ENCODE data around the gene RNF217. TPM values are rescaled to one million over a fixed set of nuclear protein-coding genes. Genes with fewer than 3 reads are reported as not detected.

RNF217 gene
- total RNA-seq, 1 donor from 2014 or later, result 50.7 TPM

DNA sequence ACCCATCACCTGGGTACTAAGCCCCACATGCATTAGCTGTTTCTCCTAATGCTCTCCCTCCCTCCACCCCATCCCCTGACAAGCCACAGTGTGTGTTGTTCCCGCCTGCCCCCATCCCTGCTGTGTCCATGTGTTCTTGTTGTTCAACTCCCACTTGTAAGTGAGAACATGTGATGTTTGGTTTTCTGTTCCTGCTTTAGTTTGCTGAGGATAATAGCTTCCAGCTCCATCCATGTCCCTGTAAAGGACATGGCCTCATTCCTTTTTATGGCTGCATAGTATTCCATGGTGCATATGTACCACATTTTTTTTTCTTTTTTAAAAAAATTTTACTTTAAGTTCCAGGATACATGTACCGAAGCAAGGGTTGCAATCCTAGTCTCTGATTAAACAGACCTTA is 76.7 kb downstream of the RNF217 start:
- Mint-ChIP-seq H3K36me3 (ENCODE audit: low read depth, unreplicated experiment) (peaks cover 5% of the 10 kb centered on the region), H3K27me3 (ENCODE audit: unreplicated experiment) (peaks cover 2% of the 10 kb centered on the region), H3K27ac (ENCODE audit: unreplicated experiment) (no peak overlapping the region), H3K9me3 (ENCODE audit: unreplicated experiment) (no peaks in the 10 kb centered on the region), H3K4me1 (ENCODE audit: unreplicated experiment) (peaks cover 9% of the 10 kb centered on the region), H3K4me3 (ENCODE audit: unreplicated experiment) (no peak overlapping the region)
- TF ChIP-seq, protein P1, sequence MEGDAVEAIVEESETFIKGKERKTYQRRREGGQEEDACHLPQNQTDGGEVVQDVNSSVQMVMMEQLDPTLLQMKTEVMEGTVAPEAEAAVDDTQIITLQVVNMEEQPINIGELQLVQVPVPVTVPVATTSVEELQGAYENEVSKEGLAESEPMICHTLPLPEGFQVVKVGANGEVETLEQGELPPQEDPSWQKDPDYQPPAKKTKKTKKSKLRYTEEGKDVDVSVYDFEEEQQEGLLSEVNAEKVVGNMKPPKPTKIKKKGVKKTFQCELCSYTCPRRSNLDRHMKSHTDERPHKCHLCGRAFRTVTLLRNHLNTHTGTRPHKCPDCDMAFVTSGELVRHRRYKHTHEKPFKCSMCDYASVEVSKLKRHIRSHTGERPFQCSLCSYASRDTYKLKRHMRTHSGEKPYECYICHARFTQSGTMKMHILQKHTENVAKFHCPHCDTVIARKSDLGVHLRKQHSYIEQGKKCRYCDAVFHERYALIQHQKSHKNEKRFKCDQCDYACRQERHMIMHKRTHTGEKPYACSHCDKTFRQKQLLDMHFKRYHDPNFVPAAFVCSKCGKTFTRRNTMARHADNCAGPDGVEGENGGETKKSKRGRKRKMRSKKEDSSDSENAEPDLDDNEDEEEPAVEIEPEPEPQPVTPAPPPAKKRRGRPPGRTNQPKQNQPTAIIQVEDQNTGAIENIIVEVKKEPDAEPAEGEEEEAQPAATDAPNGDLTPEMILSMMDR (IDR thresholded peaks at IDR 0.05; ENCODE audit: unreplicated experiment), result no peak
- DNase-seq (ENCODE audit: low spot score), result no peak

DNA sequence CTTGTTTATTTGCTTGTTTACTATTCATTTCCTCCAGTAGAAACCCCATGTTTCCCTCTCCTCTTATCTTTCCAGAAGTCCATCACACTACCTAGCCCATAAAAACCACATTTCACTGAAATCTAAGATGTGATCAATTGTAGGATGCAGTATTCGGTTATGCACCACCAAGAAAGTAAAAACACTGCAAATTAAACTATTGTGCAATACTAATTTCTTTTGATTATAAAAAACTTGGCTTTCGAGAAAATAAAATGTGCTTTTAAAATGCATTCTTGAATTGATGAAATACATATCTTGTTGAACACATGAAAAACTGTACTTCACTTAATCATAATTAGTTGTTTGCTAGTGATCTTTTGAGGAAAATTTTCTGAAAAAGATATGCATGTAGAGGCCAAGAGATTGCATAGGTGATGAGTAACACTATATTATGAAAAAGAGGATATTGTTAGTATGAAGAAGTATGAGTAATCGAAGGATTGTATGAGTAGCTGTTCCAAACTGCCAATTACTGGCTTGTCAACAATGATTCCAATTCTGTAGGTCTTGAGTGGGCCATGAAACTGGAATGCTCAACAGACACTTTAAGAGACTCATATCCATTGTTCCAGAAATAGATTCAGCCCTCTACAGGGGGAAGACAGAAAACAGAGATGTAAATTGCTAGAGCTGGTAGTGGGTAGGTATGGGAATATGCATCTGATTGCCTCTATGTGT is 79.7 kb downstream of the RNF217 start:
- peaks cover 2% of the 10 kb centered on the region for H3K27me3 Mint-ChIP-seq (ENCODE audit: unreplicated experiment)
- DNase-seq (ENCODE audit: low spot score), result no peak
- TF ChIP-seq, protein P1 (IDR thresholded peaks at IDR 0.05; ENCODE audit: unreplicated experiment), result no peak

DNA sequence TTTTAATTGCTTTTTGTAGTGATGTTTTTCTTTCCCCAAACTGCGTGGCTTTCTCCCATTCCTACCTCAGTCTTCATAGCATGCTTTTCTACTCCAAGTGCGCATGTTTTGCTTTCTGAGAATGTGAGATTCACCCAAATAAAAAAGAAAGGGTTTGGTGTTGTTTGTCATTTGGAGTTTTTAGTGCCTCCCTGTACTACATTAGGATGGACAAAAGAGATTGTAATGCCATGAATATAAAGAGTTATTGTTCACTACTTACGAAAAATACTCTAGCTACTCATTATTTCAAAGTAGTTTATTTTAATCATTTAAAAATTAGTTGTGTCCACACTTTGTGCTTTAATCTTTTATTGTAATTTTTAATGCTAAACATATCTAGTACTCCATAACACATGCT is 81.8 kb downstream of the RNF217 start:
- Mint-ChIP-seq H3K9me3 (ENCODE audit: unreplicated experiment) (no peaks in the 10 kb centered on the region), H3K27ac (ENCODE audit: unreplicated experiment) (no peak overlapping the region), H3K27me3 (ENCODE audit: unreplicated experiment) (peaks cover 2% of the 10 kb centered on the region)

More for the DNA sequence above, 79.7 kb downstream of the RNF217 start:
- Mint-ChIP-seq H3K4me1 (ENCODE audit: unreplicated experiment) (peaks cover 9% of the 10 kb centered on the region), H3K9me3 (ENCODE audit: unreplicated experiment) (no peaks in the 10 kb centered on the region), H3K36me3 (ENCODE audit: low read depth, unreplicated experiment) (peaks cover 12% of the 10 kb centered on the region), H3K27ac (ENCODE audit: unreplicated experiment) (no peak overlapping the region), H3K4me3 (ENCODE audit: unreplicated experiment) (no peak overlapping the region)

DNA sequence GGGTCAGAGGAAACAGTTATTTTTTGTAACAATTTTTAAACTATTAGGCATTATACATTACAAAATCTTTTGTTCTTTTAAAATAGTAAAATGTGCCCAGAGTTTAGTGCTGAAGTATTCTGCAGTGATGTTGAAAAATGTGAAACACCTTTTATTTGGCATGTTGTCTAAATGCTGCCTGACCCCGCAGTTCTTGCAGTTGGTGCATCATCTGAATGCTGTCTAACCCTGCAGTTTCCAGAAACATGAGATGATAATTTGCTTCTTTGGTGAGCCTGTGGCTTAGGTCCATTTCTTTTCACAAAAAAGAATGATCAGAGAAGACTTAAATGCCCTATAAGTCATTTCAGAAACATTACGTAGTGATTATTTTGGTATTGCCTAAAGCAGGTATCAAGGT is 82.4 kb downstream of the RNF217 start:
- no peaks in the 10 kb centered on the region for H3K9me3 Mint-ChIP-seq (ENCODE audit: unreplicated experiment)
- peaks cover 7% of the 10 kb centered on the region for H3K4me1 Mint-ChIP-seq (ENCODE audit: unreplicated experiment)
- H3K27me3 Mint-ChIP-seq (ENCODE audit: unreplicated experiment), result peaks cover 2% of the 10 kb centered on the region
- no peak overlapping the region for H3K27ac Mint-ChIP-seq (ENCODE audit: unreplicated experiment)
- no peak overlapping the region for H3K4me3 Mint-ChIP-seq (ENCODE audit: unreplicated experiment)
- DNase-seq (ENCODE audit: low spot score), result no peak
- peaks cover 12% of the 10 kb centered on the region for H3K36me3 Mint-ChIP-seq (ENCODE audit: low read depth, unreplicated experiment)
- TF ChIP-seq, protein P1 (IDR thresholded peaks at IDR 0.05; ENCODE audit: unreplicated experiment), result no peak

More for the DNA sequence above, 81.8 kb downstream of the RNF217 start:
- Mint-ChIP-seq H3K4me3 (ENCODE audit: unreplicated experiment) (no peak overlapping the region), H3K4me1 (ENCODE audit: unreplicated experiment) (peaks cover 7% of the 10 kb centered on the region), H3K36me3 (ENCODE audit: low read depth, unreplicated experiment) (peaks cover 12% of the 10 kb centered on the region)
- DNase-seq (ENCODE audit: low spot score), result no peak
- TF ChIP-seq, protein P1 (IDR thresholded peaks at IDR 0.05; ENCODE audit: unreplicated experiment), result no peak

DNA sequence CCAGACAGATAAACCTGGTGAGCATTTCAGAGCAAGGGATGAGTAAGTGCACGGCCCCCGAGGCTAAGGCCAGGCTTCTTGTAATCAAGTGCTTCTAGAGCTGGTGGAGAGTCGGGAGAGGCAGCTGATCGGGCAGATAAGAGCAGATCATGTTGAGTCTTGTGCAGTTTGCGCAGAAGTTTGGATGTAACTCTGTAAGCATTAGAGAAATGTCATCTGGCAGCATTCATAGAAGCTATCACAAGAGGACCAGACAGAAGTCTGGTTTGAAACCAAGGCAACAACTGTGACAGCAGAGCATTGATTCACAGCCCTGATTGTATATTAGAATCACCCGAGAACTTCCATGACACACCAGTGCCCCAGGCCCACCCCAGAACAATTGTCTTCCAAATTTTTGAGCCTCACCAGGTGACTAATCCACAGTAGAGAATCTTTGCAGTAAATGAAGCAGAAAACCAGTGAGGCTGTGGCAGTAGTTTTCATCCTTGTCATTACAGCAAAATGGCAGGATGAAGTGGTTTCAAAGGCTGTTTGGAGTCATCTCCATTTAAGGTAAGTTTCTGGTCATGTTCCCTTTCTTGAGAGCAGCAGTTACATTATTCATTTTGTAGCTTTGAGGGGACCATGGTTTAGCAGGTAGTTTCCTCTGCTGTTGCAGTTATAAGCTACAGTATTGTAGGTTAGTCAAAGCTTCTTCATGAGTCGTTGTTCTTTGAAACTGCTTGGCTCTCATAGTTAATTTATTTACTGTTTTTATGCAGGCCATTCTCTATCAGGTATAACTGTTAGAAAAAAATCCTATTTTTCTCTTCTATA is 84.1 kb downstream of the RNF217 start:
- H3K36me3 Mint-ChIP-seq (ENCODE audit: low read depth, unreplicated experiment), result peaks cover 12% of the 10 kb centered on the region
- TF ChIP-seq, protein P1 (IDR thresholded peaks at IDR 0.05; ENCODE audit: unreplicated experiment), result no peak
- peaks cover 4% of the 10 kb centered on the region for H3K4me1 Mint-ChIP-seq (ENCODE audit: unreplicated experiment)
- H3K27ac Mint-ChIP-seq (ENCODE audit: unreplicated experiment), result no peak overlapping the region
- H3K27me3 Mint-ChIP-seq (ENCODE audit: unreplicated experiment), result no peaks in the 10 kb centered on the region
- H3K9me3 Mint-ChIP-seq (ENCODE audit: unreplicated experiment), result no peaks in the 10 kb centered on the region
- H3K4me3 Mint-ChIP-seq (ENCODE audit: unreplicated experiment), result no peak overlapping the region
- DNase-seq (ENCODE audit: low spot score), result no peak

Data from endothelial cell (in vitro differentiated cells).